Measurements from ENCODE around the gene MATN3.

- no peak for TF ChIP-seq CTCF (conservative IDR thresholded peaks at IDR 0.05; ENCODE audit: low read length)
- no peak for TF ChIP-seq EZH2phosphoT487 (IDR thresholded peaks at IDR 0.05; ENCODE audit: borderline replicate concordance)
Measured at GRCh38 chr2:20012282-20013125, at the start of gene MATN3.
